ENCODE results near the gene GULP1.

DNA sequence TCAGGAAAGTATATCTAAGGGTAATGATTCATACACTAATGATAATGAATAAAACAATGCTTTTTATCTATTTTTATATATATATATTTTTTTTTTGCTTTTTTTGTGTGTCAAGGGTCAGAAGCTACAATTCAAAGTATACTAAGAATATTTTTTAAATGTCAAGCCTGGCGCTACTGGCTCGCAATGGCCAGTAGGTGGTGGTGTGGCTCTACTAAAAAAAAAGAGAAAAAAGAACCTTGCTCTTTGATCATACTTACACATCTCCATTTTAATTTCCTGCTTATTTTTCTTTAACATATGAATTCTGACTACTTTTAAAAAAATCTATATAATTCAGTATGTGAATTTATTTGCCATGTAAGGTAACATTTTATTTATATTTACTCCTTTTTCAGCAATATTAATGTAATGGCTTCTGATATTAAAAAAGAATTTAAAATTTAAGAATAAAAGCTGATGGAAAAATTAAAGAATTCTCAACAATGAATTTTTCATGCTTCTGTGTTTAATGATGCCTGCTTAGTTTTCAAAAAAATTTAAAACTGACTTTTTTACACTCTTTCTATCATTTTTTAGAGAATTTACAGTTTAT lies 232.9 kb downstream of the GULP1 start:
- no peak for TF ChIP-seq POLR2A (IDR thresholded peaks at IDR 0.05)
- no peak for TF ChIP-seq EP300 (IDR thresholded peaks at IDR 0.05; ENCODE audit: low read depth)
- TF ChIP-seq, protein P1, sequence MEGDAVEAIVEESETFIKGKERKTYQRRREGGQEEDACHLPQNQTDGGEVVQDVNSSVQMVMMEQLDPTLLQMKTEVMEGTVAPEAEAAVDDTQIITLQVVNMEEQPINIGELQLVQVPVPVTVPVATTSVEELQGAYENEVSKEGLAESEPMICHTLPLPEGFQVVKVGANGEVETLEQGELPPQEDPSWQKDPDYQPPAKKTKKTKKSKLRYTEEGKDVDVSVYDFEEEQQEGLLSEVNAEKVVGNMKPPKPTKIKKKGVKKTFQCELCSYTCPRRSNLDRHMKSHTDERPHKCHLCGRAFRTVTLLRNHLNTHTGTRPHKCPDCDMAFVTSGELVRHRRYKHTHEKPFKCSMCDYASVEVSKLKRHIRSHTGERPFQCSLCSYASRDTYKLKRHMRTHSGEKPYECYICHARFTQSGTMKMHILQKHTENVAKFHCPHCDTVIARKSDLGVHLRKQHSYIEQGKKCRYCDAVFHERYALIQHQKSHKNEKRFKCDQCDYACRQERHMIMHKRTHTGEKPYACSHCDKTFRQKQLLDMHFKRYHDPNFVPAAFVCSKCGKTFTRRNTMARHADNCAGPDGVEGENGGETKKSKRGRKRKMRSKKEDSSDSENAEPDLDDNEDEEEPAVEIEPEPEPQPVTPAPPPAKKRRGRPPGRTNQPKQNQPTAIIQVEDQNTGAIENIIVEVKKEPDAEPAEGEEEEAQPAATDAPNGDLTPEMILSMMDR (IDR thresholded peaks at IDR 0.05), result peak; percentile 64 to 80 (median 78)
- no peak for TF ChIP-seq POLR2AphosphoS5 (IDR thresholded peaks at IDR 0.05)
